Liver (tissue), 9 donors: ENCODE measurements around the gene SESN1. TPM values are rescaled to one million over a fixed set of nuclear protein-coding genes. Genes with fewer than 3 reads are reported as not detected.

Experiments used
- DNase-seq: peaks from one replicate; pipeline ENCODE4 v3.0.0-alpha.2; 2017; ENCODE audit warnings: low spot score
- H3K27ac ChIP-seq, 2 donors: one replicate each; pipeline ENCODE4 v1.7.0; 2013; ENCODE audit warnings: inconsistent platforms in 2 of 2, low read length in 2 of 2, control low read depth in 1 of 2, low read depth in 1 of 2, mild to moderate bottlenecking in 1 of 2
- H3K27me3 ChIP-seq, 4 donors: one replicate each; pipeline versions ENCODE4 v1.6.1 to v1.7.0; 2013; ENCODE audit warnings: low read length in 3 of 4, inconsistent platforms in 1 of 4, mild to moderate bottlenecking in 1 of 4, moderate library complexity in 1 of 4; ENCODE audit not compliant: control insufficient read depth in 4 of 4, insufficient read depth in 4 of 4
- H3K36me3 ChIP-seq, 4 donors: one replicate each; pipeline versions ENCODE4 v1.6.1 to v1.7.0; 2013; ENCODE audit warnings: low read length in 3 of 4, mild to moderate bottlenecking in 3 of 4, low read depth in 1 of 4, moderate library complexity in 1 of 4; ENCODE audit not compliant: control insufficient read depth in 4 of 4, insufficient read depth in 3 of 4
- H3K4me1 ChIP-seq, 4 donors: one replicate each; pipeline versions ENCODE4 v1.6.1 to v1.7.0; 2013; ENCODE audit warnings: low read length in 3 of 4, mild to moderate bottlenecking in 3 of 4, moderate library complexity in 1 of 4; ENCODE audit not compliant: control insufficient read depth in 4 of 4, insufficient read depth in 4 of 4
- H3K4me3 ChIP-seq, 3 donors: one replicate each; pipeline versions ENCODE4 v1.6.1 to v1.7.0; 2013; ENCODE audit warnings: low read length in 3 of 3, control low read depth in 1 of 3, low read depth in 1 of 3, mild to moderate bottlenecking in 1 of 3
- H3K9ac ChIP-seq, 2 donors: one replicate each; pipeline ENCODE4 v1.7.0; 2013; ENCODE audit warnings: low read length in 2 of 2, mild to moderate bottlenecking in 2 of 2, moderate library complexity in 2 of 2, control low read depth in 1 of 2, low read depth in 1 of 2
- H3K9me3 ChIP-seq, 4 donors: one replicate each; pipeline versions ENCODE4 v1.6.1 to v1.7.0; 2013; ENCODE audit warnings: low read length in 3 of 4; ENCODE audit not compliant: control insufficient read depth in 4 of 4
- FOXA2 ChIP-seq: IDR thresholded peaks from 2 replicates; pipeline ENCODE4 v1.6.1; 2016; ENCODE audit warnings: antibody characterized with exemption
- GABPA ChIP-seq, 2 donors: IDR thresholded peaks in 1 of 2; conservative IDR thresholded peaks in 1 of 2; 2 replicates each; pipeline ENCODE4 v1.6.1; 2016; ENCODE audit warnings: antibody characterized with exemption in 2 of 2, mild to moderate bottlenecking in 1 of 2, moderate library complexity in 1 of 2
- HNF4A ChIP-seq, 2 donors: conservative IDR thresholded peaks; 2 replicates each; pipeline ENCODE4 v1.6.1; 2016; ENCODE audit warnings: antibody characterized with exemption in 2 of 2, mild to moderate bottlenecking in 2 of 2
- HNF4G ChIP-seq: IDR thresholded peaks from 2 replicates; pipeline ENCODE4 v1.6.1; 2016; ENCODE audit warnings: antibody characterized with exemption
- JUND ChIP-seq, 2 donors: IDR thresholded peaks; 2 replicates each; pipeline ENCODE4 v1.6.1; 2016; ENCODE audit warnings: antibody characterized with exemption in 2 of 2
- MAX ChIP-seq: IDR thresholded peaks from 2 replicates; pipeline ENCODE4 v1.6.1; 2016; ENCODE audit warnings: antibody characterized with exemption
- NR2F2 ChIP-seq: IDR thresholded peaks from 2 replicates; pipeline ENCODE4 v1.6.1; 2016; ENCODE audit warnings: antibody characterized with exemption
- REST ChIP-seq: IDR thresholded peaks from 2 replicates; pipeline ENCODE4 v1.6.1; 2016; ENCODE audit warnings: antibody characterized with exemption, mild to moderate bottlenecking
- SP1 ChIP-seq: IDR thresholded peaks from 2 replicates; pipeline ENCODE4 v1.6.1; 2018; ENCODE audit warnings: antibody characterized with exemption, mild to moderate bottlenecking
- TAF1 ChIP-seq: conservative IDR thresholded peaks from 2 replicates; pipeline ENCODE4 v1.6.1; 2016; ENCODE audit warnings: antibody characterized with exemption, mild to moderate bottlenecking
- YY1 ChIP-seq: IDR thresholded peaks from 2 replicates; pipeline ENCODE4 v1.6.1; 2016; ENCODE audit warnings: antibody characterized with exemption, mild to moderate bottlenecking
- ZBTB33 ChIP-seq: IDR thresholded peaks from 2 replicates; pipeline ENCODE4 v1.6.1; 2016; ENCODE audit warnings: antibody characterized with exemption
- WGBS: extraction: QIAGEN DNeasy Blood & Tissue Kit; methylation state at CpG from one replicate; pipeline ENCODE4 v1.1.7; 2013; 5-methylcytosine and 5-hydroxymethylcytosine counted together
- polyA plus RNA-seq, 2 donors: library from polyadenylated mRNA; stranded (reverse) in 1 of 2; unstranded in 1 of 2; fragments of 200-250 nt in 1 of 2; fragments of >200 nt in 1 of 2; fragmentation: Nextera tagmentation in 1 of 2; extraction: Ambion mirVana in 1 of 2; gene quantifications; one replicate each; pipeline versions ENCODE4 v1.2.1 to v1.2.3, GENCODE V29; 2013 to 2015
- total RNA-seq, 2 donors: library from RNA; depleted of rRNA; stranded (reverse); fragments of >200 nt; gene quantifications; one replicate each; pipeline ENCODE4 v1.2.3, GENCODE V29; 2014
- donor health status: healthy.
- donor health status: healthy.
- donor health status: healthy.
- donor health status: healthy.
- donor health status: healthy.

Gene SESN1
- total and polyA plus RNA-seq, 4 donors, result 6.2 to 17.0 (median 11.0) TPM

DNA sequence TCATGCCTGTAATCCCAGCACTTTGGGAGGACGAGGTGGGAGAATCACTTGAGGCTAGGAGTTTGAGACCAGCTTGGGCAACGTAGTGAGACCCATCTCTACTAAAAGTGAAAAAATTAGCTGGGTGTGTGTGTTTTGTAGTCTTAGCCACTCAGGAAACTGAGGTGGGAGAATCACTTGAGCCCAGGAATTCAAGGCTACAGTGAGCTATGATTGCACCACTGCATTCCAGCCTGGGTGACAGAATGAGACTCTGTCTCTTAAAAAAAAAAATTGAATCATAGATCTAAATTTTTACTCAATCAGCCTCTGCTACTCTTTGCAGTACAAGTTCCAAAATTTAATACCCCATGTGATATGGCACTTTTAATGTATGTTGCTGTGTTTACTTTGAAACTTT is 124.9 kb downstream of the SESN1 start:
- no peak for DNase-seq
- no peaks in the 10 kb centered on the region for H3K27me3 ChIP-seq
- H3K4me3 ChIP-seq, result no peak overlapping the region
- peaks cover 0 to 5% (median 2%) of the 10 kb centered on the region in 4 donors for H3K4me1 ChIP-seq
- H3K27ac ChIP-seq, result no peak overlapping the region
- 93% methylated on average over 2 of the region's 2 CpGs for WGBS
- no peak overlapping the region for H3K9ac ChIP-seq
- TF ChIP-seq NR2F2 (no peak), HNF4G (no peak), YY1 (no peak), HNF4A (conservative IDR thresholded peaks at IDR 0.05) (no peak), GABPA (IDR thresholded peaks at IDR 0.05 in 1 of 2, conservative IDR thresholded peaks at IDR 0.05 in 1 of 2) (no peak)
- no peaks in the 10 kb centered on the region for H3K36me3 ChIP-seq
- no peaks in the 10 kb centered on the region for H3K9me3 ChIP-seq

DNA sequence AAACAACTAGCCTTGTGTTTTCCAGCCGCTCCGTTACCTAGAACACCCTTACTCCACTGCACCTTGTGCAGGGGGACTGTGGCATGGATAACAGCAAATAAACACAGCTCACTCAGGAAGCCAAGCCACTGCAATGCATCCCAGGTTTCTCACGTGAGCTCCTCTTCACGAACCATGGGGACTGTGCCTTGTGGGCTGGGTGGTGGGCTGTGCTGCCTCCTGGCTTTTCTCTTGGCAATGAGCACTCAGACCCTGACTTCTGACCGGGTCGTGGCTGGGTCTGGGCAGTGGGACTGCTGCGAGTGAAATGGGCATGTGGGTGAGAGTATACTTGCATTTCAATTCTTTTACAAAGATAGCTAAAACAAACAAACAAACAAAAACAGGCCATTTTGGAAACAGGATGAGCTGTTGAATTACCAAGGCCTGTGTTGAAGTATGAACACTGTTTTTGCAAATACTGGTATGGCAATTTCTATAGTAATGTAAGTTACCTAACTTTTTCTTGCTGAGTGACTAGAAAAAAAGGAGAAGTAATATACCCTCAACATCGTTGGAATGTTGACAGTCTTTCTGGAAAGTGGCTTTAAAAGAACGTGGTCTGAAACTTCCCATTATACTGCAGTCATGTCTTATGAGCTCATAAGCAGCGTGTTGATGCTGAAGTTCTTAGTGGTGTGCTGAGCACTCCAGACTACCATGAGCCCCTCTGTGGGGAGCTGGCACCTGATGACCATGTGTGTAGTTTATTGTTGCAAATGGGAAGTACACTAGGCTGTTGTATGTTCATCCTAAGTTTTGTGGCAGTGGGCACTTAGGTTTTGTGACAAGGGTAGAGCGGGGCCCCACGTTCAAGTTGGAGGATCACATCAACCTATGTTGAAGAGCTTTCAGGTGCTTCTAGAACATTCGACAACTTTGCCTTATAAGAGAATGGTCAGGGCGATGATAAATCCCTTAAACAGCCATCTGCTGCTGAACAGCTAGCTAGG is 126.0 kb downstream of the SESN1 start:
- H3K27ac ChIP-seq, result no peak overlapping the region
- H3K9ac ChIP-seq, result no peak overlapping the region
- WGBS, result 90% methylated on average over 14 of the region's 14 CpGs
- no peak overlapping the region for H3K4me3 ChIP-seq
- peaks cover 0 to 5% (median 2%) of the 10 kb centered on the region in 4 donors for H3K4me1 ChIP-seq
- no peak for TF ChIP-seq NR2F2
- no peak for TF ChIP-seq JUND (IDR thresholded peaks at IDR 0.05)
- no peak for TF ChIP-seq MAX
- no peak for TF ChIP-seq FOXA2
- TF ChIP-seq REST, result no peak
- TF ChIP-seq ZBTB33, result no peak
- no peak for TF ChIP-seq TAF1
- no peak for TF ChIP-seq SP1
- DNase-seq, result no peak
- H3K9me3 ChIP-seq, result no peaks in the 10 kb centered on the region
- H3K27me3 ChIP-seq, result no peaks in the 10 kb centered on the region
- H3K36me3 ChIP-seq, result no peaks in the 10 kb centered on the region
